Activated CD4-positive, CD25-positive, alpha-beta regulatory T cell treated with anti-CD3 and anti-CD28 coated beads, Interleukin-2, amount 50 U/mL, for 72 hours (primary cell): ENCODE measurements around the gene KNDC1.
"Not testable (repeated sequence)": the region's sequence is repeated elsewhere in the genome, so short reads cannot be mapped to it uniquely, and the experiment has no call there.

Experiments used
- DNase-seq: peaks from one replicate; pipeline ENCODE4 v3.0.0; 2021

KNDC1 gene

GRCh38 chr10:133227256-133227655 lies 67.2 kb downstream of the KNDC1 start:
- no peak for DNase-seq

- no peak for DNase-seq
Measured at GRCh38 chr10:133229265-133230043, 69.4 kb downstream of the KNDC1 start.

- no peak for DNase-seq
Measured at GRCh38 chr10:133230044-133230361, 70.0 kb downstream of the KNDC1 start, which contains the start of gene UTF1. Gene UTF1, plus strand, starts transcription at chr10:133230217. Its CDS starts 72 bp downstream, at chr10:133230289.

GRCh38 chr10:133230387-133231195 lies 70.6 kb downstream of the KNDC1 start:
- no peak for DNase-seq

- DNase-seq, result no peak
Measured at GRCh38 chr10:133231244-133231945, 71.4 kb downstream of the KNDC1 start.

- DNase-seq, result no peak
Measured at GRCh38 chr10:133231946-133232574, 72.0 kb downstream of the KNDC1 start.

- DNase-seq, result not testable (repeated sequence)
Measured at GRCh38 chr10:133234796-133235195, 74.8 kb downstream of the KNDC1 start.

GRCh38 chr10:133235265-133235855 lies 75.3 kb downstream of the KNDC1 start:
- DNase-seq, result no peak

GRCh38 chr10:133235932-133236331 lies 75.9 kb downstream of the KNDC1 start:
- DNase-seq, result no peak

GRCh38 chr10:133236401-133237240 lies 76.6 kb downstream of the KNDC1 start:
- DNase-seq, result no peak

- DNase-seq, result no peak
Measured at GRCh38 chr10:133237241-133237587, 77.2 kb downstream of the KNDC1 start.

- no peak for DNase-seq
Measured at GRCh38 chr10:133237588-133238465, 77.8 kb downstream of the KNDC1 start, which contains the start of gene VENTX. Gene VENTX, plus strand, starts transcription at chr10:133237855. Its CDS starts 60 bp downstream, at chr10:133237915.

GRCh38 chr10:133238466-133238804 lies 78.4 kb downstream of the KNDC1 start:
- no peak for DNase-seq

GRCh38 chr10:133239990-133240389 lies 80.0 kb downstream of the KNDC1 start:
- DNase-seq, result no peak

GRCh38 chr10:133241501-133242205 lies 81.6 kb downstream of the KNDC1 start:
- DNase-seq, result no peak

GRCh38 chr10:133242611-133243356 lies 82.8 kb downstream of the KNDC1 start:
- DNase-seq, result no peak

- no peak for DNase-seq
Measured at GRCh38 chr10:133243593-133243992, 83.6 kb downstream of the KNDC1 start.

- DNase-seq, result no peak
Measured at GRCh38 chr10:133245439-133246235, 85.6 kb downstream of the KNDC1 start.
